ENCODE data around the gene WNT7B.

The WNT7B gene

DNA sequence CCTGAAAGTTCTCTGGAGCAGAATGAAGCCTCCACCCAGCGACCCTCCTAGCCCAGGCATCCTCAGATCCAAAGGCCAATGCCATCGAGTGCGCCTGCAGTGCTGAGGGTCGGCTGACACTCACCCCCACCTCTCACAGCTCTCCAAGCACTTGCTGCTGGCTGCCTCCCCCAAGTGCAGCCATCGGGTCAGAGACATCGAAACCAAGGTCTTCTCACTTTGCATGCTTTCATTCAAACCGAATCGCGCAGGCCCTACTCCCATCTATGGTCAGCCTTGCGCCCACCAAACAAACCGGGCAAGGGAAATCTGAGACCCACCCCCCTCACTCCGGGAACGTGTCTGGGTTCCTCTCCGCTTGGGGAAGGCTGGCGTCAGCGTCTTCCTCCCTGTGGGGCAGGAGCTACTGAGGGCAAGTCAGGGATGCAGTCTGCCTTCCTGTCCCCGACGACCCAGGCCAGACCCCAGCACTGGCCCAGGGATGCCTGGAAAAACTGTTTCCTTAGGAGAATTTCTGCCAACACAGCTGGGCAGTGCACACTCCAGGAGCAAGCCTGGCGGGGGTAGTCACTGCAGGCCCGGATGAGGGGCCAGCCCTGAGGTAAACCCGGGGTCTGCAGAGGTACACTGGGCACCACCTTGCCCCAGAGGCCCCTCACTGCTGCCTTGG lies 7.0 kb downstream of the WNT7B start:
- DNase-seq = no peak

DNA sequence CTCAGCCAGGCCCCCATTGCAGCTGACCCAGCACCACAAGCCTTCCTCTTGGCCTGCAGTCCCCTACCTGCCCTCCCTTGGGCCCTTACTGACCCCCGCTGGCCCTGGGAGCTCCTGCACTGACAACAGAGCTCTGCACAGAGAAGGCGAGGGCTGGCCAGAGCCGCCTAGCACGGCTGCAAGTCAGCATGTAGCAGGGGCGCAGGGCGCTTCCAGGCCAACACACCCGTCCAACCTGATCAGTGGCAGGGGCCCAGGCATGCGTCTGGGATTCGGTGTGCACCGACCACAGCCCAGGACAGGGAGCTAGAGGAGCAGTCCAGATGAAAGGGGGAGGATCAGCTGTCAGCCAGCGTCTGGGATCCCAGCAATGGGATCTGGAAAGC lies 7.6 kb downstream of the WNT7B start:
- DNase-seq = no peak

DNA sequence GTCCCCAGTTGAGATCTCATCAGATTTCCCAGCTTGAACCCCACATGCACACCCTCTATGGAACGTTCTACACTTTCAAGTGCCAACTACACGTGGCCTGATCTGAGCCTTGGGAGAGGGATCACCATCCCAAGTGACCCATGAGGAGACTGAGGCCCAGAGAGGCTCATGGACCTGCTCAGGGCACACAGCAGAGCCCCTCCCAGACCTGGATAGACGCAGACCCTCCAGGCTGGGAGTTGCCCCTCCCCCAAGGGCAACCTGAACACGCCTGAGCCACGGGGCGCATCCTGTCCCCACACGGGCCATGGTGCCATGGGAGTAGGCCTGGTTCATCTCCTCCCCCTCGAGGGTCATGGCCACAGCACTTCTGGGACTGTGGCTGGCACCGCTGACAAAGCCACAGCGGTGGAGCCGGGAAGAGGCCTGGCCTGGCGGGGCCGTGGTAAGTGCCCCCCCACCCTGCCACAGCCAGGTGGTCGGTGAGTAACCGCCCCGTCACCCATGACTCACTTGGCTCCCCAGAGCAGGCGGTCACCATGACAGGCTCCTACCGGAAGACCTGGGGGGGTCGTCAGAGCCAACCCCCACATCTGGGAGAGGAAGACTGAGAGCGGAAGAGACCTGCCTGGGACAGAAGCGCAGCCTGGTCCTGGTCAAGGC lies 8.1 kb downstream of the WNT7B start:
- no peak for DNase-seq

- no peak for DNase-seq
Observed at GRCh38 chr22:45968003-45968650, 8.8 kb downstream of the WNT7B start.

DNA sequence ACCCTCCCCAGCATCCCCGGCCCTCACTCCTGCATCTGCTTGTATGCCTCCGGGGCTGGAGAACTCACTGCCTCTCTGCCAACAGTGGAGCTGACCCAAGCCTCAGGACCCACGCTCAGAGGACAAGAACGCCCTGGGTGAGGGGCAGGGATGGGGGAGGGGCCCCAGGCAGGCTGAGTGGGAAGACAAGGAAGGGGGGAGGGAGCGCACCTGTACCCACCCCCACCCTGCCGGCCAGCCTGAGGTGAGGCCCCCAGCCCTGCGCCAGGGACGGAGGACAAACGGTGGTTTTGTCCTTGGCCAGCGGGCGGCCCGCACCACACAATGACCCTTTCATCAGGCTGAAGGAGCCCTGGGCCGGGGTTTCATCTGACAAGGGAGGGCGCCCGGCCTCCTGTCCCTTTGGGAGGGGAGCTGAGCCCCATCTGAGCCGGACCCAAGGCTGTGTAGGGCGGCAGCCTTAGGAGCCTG lies 10.0 kb downstream of the WNT7B start:
- no peak for DNase-seq

DNA sequence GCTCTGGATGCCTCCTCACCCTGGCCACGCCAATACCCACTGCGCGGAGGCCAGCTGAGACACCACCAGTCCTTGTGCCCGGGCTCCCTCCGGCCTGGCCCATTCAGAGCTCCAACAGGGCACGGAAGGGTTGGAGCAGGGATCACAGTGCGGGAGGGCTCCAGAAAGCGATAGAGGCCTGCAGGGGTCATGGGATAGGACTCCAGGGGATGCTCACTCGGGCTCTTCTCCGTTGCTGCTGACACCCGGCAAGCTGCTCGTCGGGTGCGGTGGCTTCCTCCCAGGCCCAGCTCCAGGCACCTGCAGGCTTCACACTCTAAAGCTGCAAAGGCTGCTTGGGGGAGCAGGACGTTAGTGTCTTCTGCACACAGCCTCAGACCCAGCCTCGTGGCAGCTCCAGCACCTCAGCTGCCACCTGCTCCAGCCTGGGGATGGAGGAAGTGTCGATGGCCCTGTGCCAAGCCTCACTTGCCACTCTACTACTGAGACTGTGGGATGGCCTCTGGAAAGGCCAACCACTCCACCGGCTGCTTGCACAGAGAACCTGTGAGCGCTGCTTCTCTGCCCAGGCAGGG lies 10.6 kb downstream of the WNT7B start:
- no peak for DNase-seq

DNA sequence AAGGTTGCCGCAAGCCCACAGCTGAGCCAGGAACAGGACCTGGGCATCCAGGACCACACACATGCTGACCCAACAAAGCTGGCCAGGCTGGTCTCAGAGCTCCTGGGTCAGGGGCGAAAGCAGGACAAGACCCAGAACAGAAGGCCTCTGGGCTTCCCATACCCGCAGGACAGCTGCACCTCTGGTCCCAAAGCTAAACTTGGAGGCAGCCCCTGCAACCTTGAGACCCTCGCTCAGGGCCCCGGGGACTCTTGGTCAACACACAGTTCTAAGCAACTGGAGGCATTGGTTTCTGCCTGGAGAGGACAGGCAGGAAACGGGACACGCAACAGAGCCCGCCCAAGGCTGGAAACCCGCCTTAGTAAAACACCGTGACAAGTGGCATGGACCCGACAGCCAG lies 11.4 kb downstream of the WNT7B start:
- no peak for DNase-seq

DNA sequence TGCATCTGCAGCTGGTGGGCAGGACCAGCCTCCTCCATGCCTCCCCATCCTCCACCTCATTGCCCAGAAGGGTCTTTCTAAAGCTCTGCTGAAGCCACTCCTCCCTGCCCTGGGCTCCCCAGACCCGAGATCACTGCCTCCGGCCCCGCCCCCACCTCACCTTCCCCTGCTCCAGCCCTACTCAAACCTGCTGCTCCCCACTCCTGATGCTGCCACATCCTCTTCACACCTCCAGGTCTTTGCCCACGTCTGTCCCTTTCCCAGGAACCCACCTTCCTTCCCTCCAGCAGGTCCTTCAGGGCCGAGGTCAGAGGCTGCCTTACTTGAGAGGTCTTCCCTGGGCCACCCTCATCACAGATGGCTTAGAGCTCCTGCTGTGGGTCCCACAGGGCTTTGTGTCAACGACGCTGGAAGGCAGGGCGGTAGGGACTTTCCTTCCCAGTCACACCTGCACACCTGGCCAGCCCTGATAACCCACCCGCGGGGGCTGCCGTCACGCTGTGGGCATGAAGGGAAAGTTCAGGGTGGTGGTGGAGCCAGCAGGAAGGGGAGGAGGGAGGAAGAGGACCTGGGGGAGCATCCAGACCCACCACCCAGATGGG lies 11.9 kb downstream of the WNT7B start:
- no peak for DNase-seq

DNA sequence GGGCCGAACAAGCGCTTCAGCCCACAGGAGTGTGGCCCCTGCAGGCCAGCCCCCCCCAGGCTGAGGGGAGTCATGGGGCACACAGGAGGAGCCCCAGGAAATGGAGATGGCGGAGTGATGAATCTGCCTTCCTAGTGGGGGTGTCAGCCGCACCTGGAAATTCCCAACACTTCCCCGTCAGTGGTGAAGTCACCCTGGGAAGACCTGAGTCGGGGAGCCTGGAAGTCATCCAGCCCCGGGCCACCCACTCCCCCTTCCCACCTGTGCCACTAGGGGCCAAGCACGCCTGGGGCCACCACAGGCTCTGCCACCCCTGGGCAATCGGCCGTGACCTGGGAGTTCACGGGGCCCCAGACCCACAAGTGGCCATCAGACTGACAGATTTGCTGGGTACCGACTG lies 12.6 kb downstream of the WNT7B start:
- no peak for DNase-seq

- no peak for DNase-seq
Observed at GRCh38 chr22:45963821-45964220, 13.1 kb downstream of the WNT7B start.

DNA sequence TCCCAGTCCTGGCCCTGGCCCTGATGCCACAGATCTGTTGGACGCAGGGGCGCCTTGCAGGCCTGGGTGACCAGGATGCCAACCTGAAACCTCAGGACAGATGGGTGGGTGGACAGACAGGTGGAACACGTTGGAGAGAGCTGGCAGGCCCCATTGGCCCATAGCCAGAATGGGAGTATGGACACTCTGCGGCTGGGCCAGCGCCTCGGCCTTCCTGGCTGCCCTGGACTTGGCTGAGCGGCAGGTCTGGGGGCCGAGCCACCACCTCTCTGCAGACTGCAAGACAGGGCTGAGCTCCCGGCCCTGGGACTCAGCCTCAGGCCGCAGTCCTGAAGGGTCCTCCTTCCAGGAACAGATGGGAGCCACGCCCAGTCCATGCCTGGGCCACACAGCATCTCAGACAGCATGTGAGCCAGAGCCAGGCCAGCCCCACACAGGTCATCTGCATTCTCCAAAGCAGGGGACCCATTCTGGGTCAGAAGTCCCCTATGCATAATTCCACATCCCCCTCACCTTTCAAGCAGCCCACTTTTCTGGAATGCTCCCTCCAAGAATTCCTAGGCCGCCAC lies 14.1 kb downstream of the WNT7B start:
- DNase-seq = no peak

- no peak for DNase-seq
Observed at GRCh38 chr22:45962434-45962718, 14.6 kb downstream of the WNT7B start.

- no peak for DNase-seq
Observed at GRCh38 chr22:45961679-45962433, 15.1 kb downstream of the WNT7B start.

- no peak for DNase-seq
Observed at GRCh38 chr22:45960477-45961386, 16.2 kb downstream of the WNT7B start.

- no peak for DNase-seq
Observed at GRCh38 chr22:45959719-45960476, 17.1 kb downstream of the WNT7B start.

DNA sequence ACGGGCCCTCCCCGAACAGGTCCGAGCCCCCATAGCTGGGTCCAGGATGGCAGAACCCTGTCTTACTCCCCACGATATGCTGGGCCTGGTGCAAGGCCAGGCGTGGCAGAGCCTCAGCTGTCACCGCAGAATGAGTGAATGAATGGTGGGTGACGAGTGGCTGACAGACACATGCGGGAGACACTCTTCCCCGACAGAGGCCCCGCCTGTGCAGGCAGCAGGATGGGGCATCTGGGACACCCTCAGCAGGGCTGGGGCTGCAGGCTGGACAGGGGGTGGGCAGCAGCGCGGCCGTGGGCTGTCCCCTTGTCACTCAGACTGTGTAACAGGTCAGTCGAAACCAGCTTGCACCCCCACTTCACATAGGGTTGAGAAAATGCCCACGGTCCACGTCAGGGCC lies 18.0 kb downstream of the WNT7B start:
- no peak for DNase-seq

- no peak for DNase-seq
Observed at GRCh38 chr22:45957826-45958225, 19.1 kb downstream of the WNT7B start.

DNA sequence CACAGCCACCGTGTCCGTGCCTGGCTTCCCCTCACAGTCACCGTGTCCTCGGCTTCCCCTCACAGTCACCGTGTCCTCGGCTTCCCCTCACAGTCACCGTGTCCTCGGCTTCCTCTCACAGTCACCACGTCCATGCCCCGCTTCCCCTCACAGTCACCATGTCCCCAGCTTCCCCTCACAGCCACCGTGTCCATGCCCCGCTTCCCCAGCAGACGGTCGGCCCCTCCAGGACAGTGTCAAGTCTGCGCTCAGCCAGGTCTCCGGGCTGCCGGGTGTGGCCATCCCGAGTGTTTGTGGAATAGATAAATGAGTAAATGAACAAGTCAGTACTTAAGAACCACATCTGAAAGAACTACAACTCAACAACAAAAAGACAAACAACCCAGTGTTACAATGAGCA lies 23.8 kb downstream of the WNT7B start:
- no peak for DNase-seq

- DNase-seq = no peak
Observed at GRCh38 chr22:45952553-45952952, 24.4 kb downstream of the WNT7B start.

DNA sequence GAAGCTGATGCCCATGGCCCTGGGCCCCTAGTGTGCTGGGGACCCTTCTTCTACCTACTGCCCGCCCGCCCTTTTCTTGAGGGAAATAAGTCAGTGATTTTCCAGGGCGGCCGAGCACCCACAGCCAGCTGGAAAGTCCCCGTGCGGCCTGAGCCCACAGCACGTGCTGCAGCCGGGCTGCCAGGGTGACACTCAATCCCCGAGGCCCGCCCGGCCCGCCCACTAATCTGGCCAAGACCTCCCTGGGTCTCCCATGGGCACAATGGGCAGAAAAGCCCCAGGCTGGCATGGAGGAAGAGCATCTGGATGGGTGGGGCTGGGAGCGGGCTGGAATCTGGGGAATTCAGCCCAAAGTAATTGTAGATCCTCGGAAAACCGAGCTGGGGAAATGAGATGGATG lies 24.8 kb downstream of the WNT7B start:
- no peak for DNase-seq

GRCh38 chr22:45949891-45950290 lies 27.1 kb downstream of the WNT7B start:
- DNase-seq = no peak

Measured in bone marrow (tissue), 2 donors.